IMR-90 (cell line): ENCODE results near the gene FAM180A. TPM values are rescaled to one million over a fixed set of nuclear protein-coding genes. Genes with fewer than 3 reads are reported as not detected.

Experiments used
- ATAC-seq: fragments of 200-7000 bp; cut with Tn5 transposase; 2 replicates; pipeline ENCODE4 v1.9.1; 2020; ENCODE audit warnings: low read depth, mild to moderate bottlenecking, moderate library complexity
- BruUV-seq: library from RNA; stranded (reverse); fragments of 400-500 nt; replicated peaks from 2 replicates; lab custom pipeline; 2021; lab: Mats Ljungman, UMichigan
- CTCF ChIA-PET: fragments of 300-600 bp; formaldehyde crosslinking; extraction: SDS; loops from one replicate; lab custom pipeline; 2021; ENCODE audit warnings: antibody characterized with exemption; lab: Yijun Ruan, JAX
- POLR2A ChIA-PET: fragments of 300-600 bp; sonication (Branson Sonifier 250); formaldehyde crosslinking; loops from one replicate; lab custom pipeline; 2022; ENCODE audit warnings: antibody characterized with exemption; ENCODE audit not compliant: unreplicated experiment; lab: Charles Lee
- DNase-seq: peaks from one replicate; pipeline ENCODE4 v3.0.0; 2013
- H2AFZ ChIP-seq: replicated peaks from 2 replicates; pipeline ENCODE3; 2013; ENCODE audit warnings: low read length, mild to moderate bottlenecking; ENCODE audit not compliant: poor library complexity
- H2AK5ac ChIP-seq: 2 replicates; pipeline ENCODE4 v1.6.1; 2013; ENCODE audit warnings: low read depth, low read length, inconsistent platforms
- H2AK9ac ChIP-seq: replicated peaks from 2 replicates; pipeline ENCODE3; 2013; ENCODE audit warnings: mild to moderate bottlenecking, low read depth, low read length, moderate library complexity; ENCODE audit not compliant: poor library complexity
- H2BK120ac ChIP-seq: 2 replicates; pipeline ENCODE4 v1.6.1; 2013; ENCODE audit warnings: low read depth, low read length, inconsistent platforms
- H2BK15ac ChIP-seq: 3 replicates; pipeline ENCODE4 v1.6.1; 2013; ENCODE audit warnings: low read depth, low read length, inconsistent platforms
- H2BK20ac ChIP-seq: 2 replicates; pipeline ENCODE4 v1.6.1; 2013; ENCODE audit warnings: low read depth, mild to moderate bottlenecking, inconsistent platforms, low read length, moderate library complexity
- H2BK5ac ChIP-seq: 2 replicates; pipeline ENCODE4 v1.6.1; 2013; ENCODE audit warnings: mild to moderate bottlenecking, low read depth, low read length, inconsistent platforms; ENCODE audit not compliant: poor library complexity, severe bottlenecking
- H3K14ac ChIP-seq: replicated peaks from 2 replicates; pipeline ENCODE4 v1.6.1; 2013; ENCODE audit warnings: low read depth, low read length, inconsistent platforms
- H3K18ac ChIP-seq: 2 replicates; pipeline ENCODE4 v1.6.1; 2013; ENCODE audit warnings: low read depth, low read length, control low read depth
- H3K23ac ChIP-seq: 2 replicates; pipeline ENCODE4 v1.6.1; 2013; ENCODE audit warnings: low read depth, low read length, inconsistent platforms
- H3K27ac ChIP-seq: 2 replicates; pipeline ENCODE4 v1.5.1; 2013; ENCODE audit warnings: mild to moderate bottlenecking, control low read depth, low read length; ENCODE audit not compliant: insufficient read depth
- H3K27me3 ChIP-seq: 2 replicates; pipeline ENCODE4 v1.6.1; 2013; ENCODE audit warnings: low read length; ENCODE audit not compliant: control insufficient read depth, insufficient read depth
- H3K36me3 ChIP-seq: 2 replicates; pipeline ENCODE4 v1.6.1; 2013; ENCODE audit warnings: low read length, mixed read lengths; ENCODE audit not compliant: control insufficient read depth, insufficient read depth
- H3K4ac ChIP-seq: 2 replicates; pipeline ENCODE4 v1.6.1; 2013; ENCODE audit warnings: low read depth, low read length, inconsistent platforms
- H3K4me1 ChIP-seq: 2 replicates; pipeline ENCODE4 v1.6.1; 2013; ENCODE audit warnings: low read length, mixed read lengths; ENCODE audit not compliant: control insufficient read depth, insufficient read depth
- H3K4me2 ChIP-seq: 2 replicates; pipeline ENCODE4 v1.6.1; 2013; ENCODE audit warnings: low read depth, mild to moderate bottlenecking, control low read depth, low read length, moderate library complexity
- H3K4me3 ChIP-seq: 2 replicates; pipeline ENCODE4 v1.5.1; 2013; ENCODE audit warnings: low read depth, mild to moderate bottlenecking, control low read depth, low read length, moderate library complexity; ENCODE audit not compliant: insufficient read depth
- H3K56ac ChIP-seq: 2 replicates; pipeline ENCODE4 v1.6.1; 2013; ENCODE audit warnings: low read length, inconsistent platforms; ENCODE audit not compliant: insufficient read depth; ENCODE audit errors: extremely low read depth
- H3K79me1 ChIP-seq, 2 experiments: 2 replicates each; pipeline ENCODE4 v1.6.1; 2013; ENCODE audit warnings: low read length in 2 of 2, inconsistent platforms in 1 of 2, low read depth in 1 of 2
- H3K9ac ChIP-seq: 2 replicates; pipeline ENCODE4 v1.6.1; 2013; ENCODE audit warnings: low read depth, low read length, control low read depth
- H3K9me1 ChIP-seq: 2 replicates; pipeline ENCODE4 v1.6.1; 2013; ENCODE audit warnings: low read length, inconsistent platforms; ENCODE audit not compliant: insufficient read depth
- H3K9me3 ChIP-seq: 2 replicates; pipeline ENCODE4 v1.6.1; 2013; ENCODE audit warnings: low read length; ENCODE audit not compliant: control insufficient read depth, insufficient read depth
- H4K20me1 ChIP-seq: 2 replicates; pipeline ENCODE4 v1.6.1; 2013; ENCODE audit warnings: low read length, inconsistent platforms; ENCODE audit not compliant: insufficient read depth
- H4K5ac ChIP-seq: 2 replicates; pipeline ENCODE4 v1.6.1; 2013; ENCODE audit warnings: mild to moderate bottlenecking, low read depth, low read length, control low read depth
- H4K8ac ChIP-seq, 2 experiments: 2 replicates each; pipeline ENCODE4 v1.6.1; 2013; ENCODE audit warnings: low read depth in 2 of 2, low read length in 2 of 2, control low read depth in 1 of 2, inconsistent platforms in 1 of 2
- H4K91ac ChIP-seq: 2 replicates; pipeline ENCODE4 v1.6.1; 2013; ENCODE audit warnings: low read depth, low read length, inconsistent platforms; ENCODE audit not compliant: insufficient read depth
- BHLHE40 ChIP-seq: fragments of 150-350 bp; IDR thresholded peaks from 2 replicates; pipeline ENCODE4 v1.6.1; 2016; ENCODE audit warnings: mild to moderate bottlenecking, low read depth, low read length
- CEBPB ChIP-seq: IDR thresholded peaks from 2 replicates; pipeline ENCODE4 v1.6.1; 2012; ENCODE audit warnings: low read depth, low read length, improper control_type of control experiment
- FOS ChIP-seq: fragments of 150-350 bp; IDR thresholded peaks from 2 replicates; pipeline ENCODE4 v1.6.1; 2016; ENCODE audit warnings: low read depth, low read length
- MAZ ChIP-seq: IDR thresholded peaks from 2 replicates; pipeline ENCODE4 v1.6.1; 2012; ENCODE audit warnings: low read depth, mild to moderate bottlenecking, low read length, improper control_type of control experiment, moderate library complexity, borderline replicate concordance
- NFE2L2 ChIP-seq: fragments of 150-350 bp; IDR thresholded peaks from 2 replicates; pipeline ENCODE4 v1.6.1; 2016; ENCODE audit warnings: low read depth, mild to moderate bottlenecking, low read length
- RAD21 ChIP-seq: IDR thresholded peaks from 2 replicates; pipeline ENCODE4 v1.6.1; 2012; ENCODE audit warnings: low read length, improper control_type of control experiment
- RCOR1 ChIP-seq: IDR thresholded peaks from 2 replicates; pipeline ENCODE4 v1.6.1; 2012; ENCODE audit warnings: mild to moderate bottlenecking, low read length, improper control_type of control experiment; ENCODE audit not compliant: insufficient replicate concordance
- RFX5 ChIP-seq: IDR thresholded peaks from 2 replicates; pipeline ENCODE4 v1.8.0; 2012; ENCODE audit warnings: low read depth, mild to moderate bottlenecking, low read length, moderate library complexity
- SMC3 ChIP-seq: fragments of 150-350 bp; IDR thresholded peaks from 2 replicates; pipeline ENCODE4 v1.6.1; 2016; ENCODE audit warnings: low read depth, mild to moderate bottlenecking, antibody characterized with exemption, low read length, moderate library complexity
- WGBS, 2 experiments: methylation state at CpG; one replicate each; pipeline versions ENCODE4 v1.1.5 to v1.1.7; 2013; ENCODE audit warnings: missing lambda C conversion rate in 2 of 2; ENCODE audit not compliant: insufficient read length in 1 of 2; ENCODE audit errors: extremely low coverage in 2 of 2; 5-methylcytosine and 5-hydroxymethylcytosine counted together
- dilution Hi-C: fragments of 300-500 bp; cut with HindIII; formaldehyde crosslinking; loops from one replicate; pipeline ENCODE4 v1.14.3; 2018; ENCODE audit warnings: low sequenced_read_pairs; ENCODE audit not compliant: unreplicated experiment
- in situ Hi-C: fragments of 300-500 bp; cut with MboI; formaldehyde crosslinking; loops from 3 replicates; pipeline ENCODE4 v1.14.3; 2019; ENCODE audit warnings: low sequenced_read_pairs, inconsistent platforms, mixed read lengths
- intact Hi-C: fragments of 100-400 bp; cut with micrococcal nuclease; formaldehyde crosslinking; loops from 2 replicates; pipeline ENCODE4 v1.10.0; 2022
- polyA plus RNA-seq, 3 experiments: library from polyadenylated mRNA; depleted of rRNA; stranded (reverse); fragments of >200 nt; gene quantifications; 2 replicates each; pipeline ENCODE4 v1.2.3, GENCODE V29; 2012; ENCODE audit warnings: low replicate concordance in 1 of 3
- total RNA-seq: library from RNA; depleted of rRNA; stranded (reverse); fragments of >200 nt; gene quantifications from 2 replicates; pipeline ENCODE4 v1.2.3, GENCODE V29; 2012

The FAM180A gene
- total and polyA plus RNA-seq, 2 of the 4 experiments (the other 2 are of a cell fraction): 1.3 to 2.0 TPM

DNA sequence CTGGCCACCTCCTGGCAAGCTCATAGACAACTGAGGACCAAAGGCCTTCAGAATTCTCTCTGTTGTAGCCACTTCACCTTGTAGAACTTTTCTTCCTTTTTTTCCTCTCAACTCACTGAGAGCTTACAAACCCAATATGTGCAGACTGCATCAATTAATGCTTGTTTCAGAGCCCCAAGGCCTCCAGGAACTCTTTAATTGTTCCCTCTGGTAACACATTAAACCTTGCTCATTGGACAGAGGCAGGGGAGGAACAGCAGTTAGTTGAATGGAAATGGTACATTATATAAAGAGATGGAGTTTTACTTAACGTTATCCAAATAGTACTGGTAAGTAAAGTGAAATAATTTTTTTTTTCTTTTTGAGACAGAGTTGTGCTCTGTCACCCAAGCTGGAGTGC, 61.1 kb downstream of the FAM180A start:
- H2AK5ac ChIP-seq: no peak overlapping the region
- TF ChIP-seq RAD21 (no peak), NFE2L2 (no peak), RCOR1 (no peak), SMC3 (no peak), BHLHE40 (no peak), RFX5 (no peak), FOS (no peak), CEBPB (no peak), MAZ (no peak)
- no peak overlapping the region for H2BK20ac ChIP-seq
- in situ Hi-C loops (no loop called here), dilution Hi-C loops (no loop called here), intact Hi-C loops (no loop called here)
- H2AFZ ChIP-seq: no peak overlapping the region
- H3K9me3 ChIP-seq: no peaks in the 10 kb centered on the region
- no peak overlapping the region for H4K8ac ChIP-seq
- no CpG with 5 or more reads among the region's 1 CpG for WGBS, 2 experiments
- H4K91ac ChIP-seq: no peak overlapping the region
- H4K5ac ChIP-seq: no peak overlapping the region
- H3K14ac ChIP-seq: no peak overlapping the region
- no peak overlapping the region for H2BK15ac ChIP-seq
- BruUV-seq: no TSS peak
- H3K4me3 ChIP-seq: no peak overlapping the region
- H2BK120ac ChIP-seq: no peak overlapping the region
- no peak overlapping the region for H2AK9ac ChIP-seq
- DNase-seq: no peak
- H4K20me1 ChIP-seq: 0 out of 2 replicates have a peak, but pooled peaks cover 2% of the 10 kb centered on the region
- H3K18ac ChIP-seq: no peak overlapping the region
- H2BK5ac ChIP-seq: no peak overlapping the region
- no peak for ATAC-seq
- H3K23ac ChIP-seq: no peak overlapping the region
- peaks cover 6% of the 10 kb centered on the region; the same call in 1 of the 2 replicates for H3K36me3 ChIP-seq
- ChIA-PET CTCF (no interaction called here), POLR2A (no interaction called here)
- H3K56ac ChIP-seq: no peak overlapping the region
- H3K4me1 ChIP-seq: peaks cover 15% of the 10 kb centered on the region
- peaks cover 32% of the 10 kb centered on the region for H3K9me1 ChIP-seq
- H3K4me2 ChIP-seq: no peak overlapping the region
- no peak overlapping the region for H3K9ac ChIP-seq
- H3K4ac ChIP-seq: no peak overlapping the region
- H3K27me3 ChIP-seq: no peaks in the 10 kb centered on the region
- H3K27ac ChIP-seq: no peak overlapping the region
- H3K79me1 ChIP-seq: peaks cover 17 to 54% of the 10 kb centered on the region in 2 experiments
